Panc1 (cell line): ENCODE results near the gene NFKBIZ.

ENCODE experiments used
- CTCF ChIP-seq: fragments of 450-650 bp; IDR thresholded peaks from 2 replicates; pipeline ENCODE4 v1.5.1; 2017; ENCODE audit warnings: mild to moderate bottlenecking
- POLR2AphosphoS5 ChIP-seq: IDR thresholded peaks from 2 replicates; pipeline ENCODE4 v1.6.1; 2012; ENCODE audit warnings: mild to moderate bottlenecking, low read depth, low read length, moderate library complexity
- REST ChIP-seq, 2 experiments: IDR thresholded peaks; 2 replicates each; pipeline ENCODE4 v1.6.1; 2011 to 2012; ENCODE audit warnings: low read depth in 2 of 2, control low read depth in 1 of 2, low read length in 1 of 2, mild to moderate bottlenecking in 1 of 2, moderate library complexity in 1 of 2; ENCODE audit not compliant: insufficient read depth in 1 of 2

GRCh38 chr3:101888653-101889052, 39.3 kb downstream of the NFKBIZ start:
- TF ChIP-seq CTCF (no peak), POLR2AphosphoS5 (no peak), REST (IDR thresholded peaks at IDR 0.05; ENCODE audit: insufficient read depth in 1 of 2, low read depth in 2 of 2, low read length in 1 of 2) (no peak)
